LNCAP (cell line): ENCODE data around the gene AATF.

Experiments used
- TF ChIP-seq, protein P1 (sequence below): fragments of 450-650 bp; IDR thresholded peaks from 2 replicates; pipeline ENCODE4 v1.5.1; 2017; ENCODE audit warnings: mild to moderate bottlenecking

The AATF gene

DNA sequence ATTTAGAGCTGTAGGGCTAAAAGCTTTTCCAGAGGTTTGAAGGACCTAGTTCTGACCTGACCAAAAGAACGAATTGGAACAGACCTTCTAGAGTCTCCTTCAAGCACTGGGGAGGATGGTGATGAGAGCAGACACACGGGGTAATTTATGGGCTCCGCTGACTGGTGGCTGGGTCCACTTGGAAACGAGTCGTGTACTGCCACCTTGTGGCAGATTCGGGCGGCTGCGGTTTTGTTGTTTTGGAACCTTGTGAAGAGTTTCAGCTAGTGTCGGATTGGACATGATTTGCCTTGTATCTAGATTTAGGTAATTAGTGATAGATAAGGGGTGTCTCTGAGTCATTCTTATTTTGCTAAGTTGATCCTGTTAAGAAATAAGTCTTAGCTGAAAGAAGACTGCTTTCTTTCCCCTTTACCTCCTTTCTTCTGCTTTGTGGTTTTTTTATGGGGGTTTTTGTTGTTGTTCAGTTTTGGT lies 98.9 kb downstream of the AATF start:
- TF ChIP-seq, protein P1, sequence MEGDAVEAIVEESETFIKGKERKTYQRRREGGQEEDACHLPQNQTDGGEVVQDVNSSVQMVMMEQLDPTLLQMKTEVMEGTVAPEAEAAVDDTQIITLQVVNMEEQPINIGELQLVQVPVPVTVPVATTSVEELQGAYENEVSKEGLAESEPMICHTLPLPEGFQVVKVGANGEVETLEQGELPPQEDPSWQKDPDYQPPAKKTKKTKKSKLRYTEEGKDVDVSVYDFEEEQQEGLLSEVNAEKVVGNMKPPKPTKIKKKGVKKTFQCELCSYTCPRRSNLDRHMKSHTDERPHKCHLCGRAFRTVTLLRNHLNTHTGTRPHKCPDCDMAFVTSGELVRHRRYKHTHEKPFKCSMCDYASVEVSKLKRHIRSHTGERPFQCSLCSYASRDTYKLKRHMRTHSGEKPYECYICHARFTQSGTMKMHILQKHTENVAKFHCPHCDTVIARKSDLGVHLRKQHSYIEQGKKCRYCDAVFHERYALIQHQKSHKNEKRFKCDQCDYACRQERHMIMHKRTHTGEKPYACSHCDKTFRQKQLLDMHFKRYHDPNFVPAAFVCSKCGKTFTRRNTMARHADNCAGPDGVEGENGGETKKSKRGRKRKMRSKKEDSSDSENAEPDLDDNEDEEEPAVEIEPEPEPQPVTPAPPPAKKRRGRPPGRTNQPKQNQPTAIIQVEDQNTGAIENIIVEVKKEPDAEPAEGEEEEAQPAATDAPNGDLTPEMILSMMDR: peak; percentile 91

DNA sequence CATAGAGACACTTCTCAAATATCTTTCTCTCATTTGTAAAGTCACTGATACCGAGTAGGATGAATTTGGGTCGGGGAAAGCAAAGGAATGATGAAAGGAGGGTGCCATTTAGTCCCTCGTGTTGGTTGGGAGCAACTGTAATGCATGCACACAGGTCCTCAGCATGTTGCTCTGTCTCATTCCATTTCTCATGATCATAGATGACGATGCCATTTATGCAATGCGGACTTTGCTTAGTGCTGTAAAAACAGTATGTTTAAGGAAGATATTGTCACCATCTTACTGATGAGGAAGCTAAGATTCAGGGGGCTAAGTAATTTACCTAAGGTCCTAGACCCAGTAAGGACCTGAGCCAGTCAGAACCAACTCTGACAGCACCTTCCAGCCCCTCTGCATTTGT lies 100.1 kb downstream of the AATF start:
- TF ChIP-seq, protein P1: no peak

DNA sequence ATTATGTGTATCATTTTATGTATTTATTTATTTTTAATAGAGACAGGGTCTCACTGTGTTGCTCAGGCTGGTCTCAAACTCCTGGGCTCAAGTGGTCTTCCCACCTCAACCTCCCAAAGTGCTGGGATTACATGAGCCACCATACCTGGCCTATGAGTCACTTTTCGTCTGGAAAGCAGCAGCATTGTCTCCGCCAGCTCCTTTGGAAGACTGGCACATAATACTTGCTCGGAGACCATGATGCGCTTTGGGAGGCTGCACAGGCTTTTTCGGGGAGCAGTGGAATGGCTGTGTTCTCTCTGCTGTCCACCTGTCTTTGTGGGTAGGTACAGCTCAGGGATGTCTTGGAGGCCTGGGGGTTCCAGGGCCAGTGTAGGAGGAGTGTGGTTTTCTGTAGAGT lies 102.2 kb downstream of the AATF start:
- TF ChIP-seq, protein P1: no peak

DNA sequence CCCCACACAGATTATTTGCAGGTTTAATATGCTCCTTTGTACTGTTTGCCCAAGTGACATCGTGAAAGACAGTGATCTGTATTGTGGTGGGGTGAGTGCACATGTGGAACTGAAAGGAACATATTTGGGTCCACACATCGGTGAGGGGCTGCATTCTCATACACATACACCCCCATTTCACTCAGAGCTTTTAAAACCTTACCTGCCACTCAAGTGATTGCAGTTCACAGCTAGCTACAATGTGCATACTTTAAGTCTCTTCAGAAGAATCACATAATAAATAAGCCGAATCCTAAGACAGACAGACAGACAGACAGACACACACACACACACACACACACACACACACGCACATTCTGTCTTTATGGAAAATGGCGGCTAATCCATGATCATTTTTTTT lies 102.6 kb downstream of the AATF start:
- TF ChIP-seq, protein P1: no peak

DNA sequence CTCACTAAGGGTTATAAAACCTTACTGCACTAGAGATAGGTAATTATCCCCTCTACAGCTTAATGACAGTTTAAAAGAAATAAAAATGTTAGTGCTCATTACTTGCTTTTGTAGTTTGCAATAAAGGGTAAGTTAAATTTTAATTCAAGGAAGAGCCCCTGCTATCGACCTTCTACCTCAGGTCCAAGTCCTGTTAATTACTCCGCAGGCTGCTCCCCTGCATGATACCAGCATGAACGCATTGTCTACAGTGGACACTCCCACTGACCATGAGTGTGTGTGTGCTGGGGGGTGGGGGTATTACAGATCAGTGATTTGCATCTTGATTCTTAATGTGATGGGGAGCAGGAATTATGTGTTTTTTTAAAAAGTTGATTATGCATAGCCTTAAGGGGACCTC lies 103.1 kb downstream of the AATF start:
- TF ChIP-seq, protein P1: no peak

DNA sequence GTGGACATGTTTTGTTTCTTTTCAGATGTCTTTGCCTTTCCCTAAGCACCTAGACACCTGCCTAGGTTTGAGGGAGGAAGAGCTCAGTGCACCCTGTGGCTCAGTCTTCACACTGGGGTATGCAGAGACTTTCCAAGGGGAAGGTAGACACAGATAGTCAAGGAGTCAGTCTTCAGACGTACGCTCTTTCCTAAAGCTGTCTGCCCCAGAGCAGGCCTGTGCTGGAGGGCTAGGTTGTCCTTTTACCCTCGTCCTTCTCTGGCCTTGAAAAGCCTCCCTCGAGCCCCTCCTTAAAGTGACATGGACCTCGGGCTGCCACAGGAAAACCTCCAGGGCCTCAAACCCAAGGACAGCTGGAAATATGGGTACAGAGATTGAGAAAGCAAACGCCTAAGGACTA lies 103.7 kb downstream of the AATF start:
- TF ChIP-seq, protein P1: no peak

DNA sequence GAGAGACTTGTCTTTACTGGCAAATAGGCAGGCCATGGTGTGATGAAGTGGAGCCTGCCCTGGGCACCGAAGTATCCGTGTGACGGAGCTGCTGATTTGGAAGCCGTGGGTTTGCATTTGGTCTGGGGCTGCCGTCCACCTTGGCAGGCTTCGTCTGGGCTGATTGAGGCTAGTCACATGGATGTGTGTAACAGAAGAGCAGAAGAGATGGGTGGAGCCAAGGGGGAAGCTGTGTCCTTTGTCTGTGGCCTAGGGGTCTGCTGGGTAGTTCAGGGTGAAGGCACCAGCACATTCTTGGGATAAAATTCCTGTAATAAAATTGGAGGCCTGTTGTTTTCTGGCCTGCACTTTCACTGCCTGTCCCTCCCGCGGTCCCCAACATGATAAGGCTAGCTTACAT lies 106.1 kb downstream of the AATF start:
- TF ChIP-seq, protein P1: no peak

DNA sequence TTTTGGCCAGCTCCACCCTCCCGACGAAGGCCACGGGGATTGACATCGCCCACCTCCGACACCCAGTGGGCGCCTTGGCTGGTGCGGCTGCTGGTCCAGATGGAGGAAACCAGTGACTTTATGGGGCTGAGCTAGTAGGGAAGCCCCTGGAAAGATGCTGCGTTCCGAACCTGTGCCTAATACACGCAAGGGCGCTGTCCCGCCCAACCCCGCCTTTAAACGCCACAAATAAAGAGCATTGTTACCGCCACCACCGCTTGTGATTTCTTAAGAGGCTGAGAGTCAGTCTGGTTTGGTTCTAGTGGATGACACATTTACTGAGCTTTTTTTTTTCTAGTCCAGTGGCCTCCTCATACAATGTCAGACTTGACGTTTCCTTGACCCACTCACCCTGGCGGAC lies 107.9 kb downstream of the AATF start:
- TF ChIP-seq, protein P1: no peak
